Lower lobe of right lung (tissue), 2 donors: ENCODE measurements around the gene C1orf56. TPM values are rescaled to one million over a fixed set of nuclear protein-coding genes. Genes with fewer than 3 reads are reported as not detected.
A peak's percentile ranks its signal among the peaks of the same experiment; 100 is the strongest.

ENCODE experiments used
- ATAC-seq, 2 donors: fragments of 200-7000 bp; cut with Tn5 transposase; one replicate each; pipeline ENCODE4 v1.9.1; 2020 to 2022; ENCODE audit warnings: mild to moderate bottlenecking in 2 of 2, moderate library complexity in 2 of 2
- DNase-seq: peaks from one replicate; pipeline ENCODE4 v3.0.0-alpha.2; 2020
- H3K27ac ChIP-seq: fragments of 200-600 bp; one replicate; pipeline ENCODE4 v1.8.0; 2022
- H3K27me3 ChIP-seq: fragments of 200-600 bp; one replicate; pipeline ENCODE4 v1.8.0; 2022; ENCODE audit warnings: low read depth
- H3K36me3 ChIP-seq: fragments of 200-600 bp; one replicate; pipeline ENCODE4 v1.8.0; 2022; ENCODE audit warnings: mild to moderate bottlenecking
- H3K4me1 ChIP-seq: fragments of 200-600 bp; one replicate; pipeline ENCODE4 v1.8.0; 2022
- H3K4me3 ChIP-seq: fragments of 200-600 bp; one replicate; pipeline ENCODE4 v1.8.0; 2022; ENCODE audit warnings: mild to moderate bottlenecking
- H3K9me3 ChIP-seq: fragments of 200-600 bp; one replicate; pipeline ENCODE4 v1.8.0; 2022
- CTCF ChIP-seq: fragments of 200-600 bp; IDR thresholded peaks from one replicate; pipeline ENCODE4 v1.8.0; 2022; ENCODE audit warnings: antibody characterized with exemption, mild to moderate bottlenecking
- intact Hi-C: fragments of 100-400 bp; cut with DNase I; formaldehyde crosslinking; loops from one replicate; pipeline ENCODE4 v1.11.0; 2022
- long read RNA-seq: library from polyadenylated mRNA; unstranded; transcript quantifications from one replicate; pipeline ENCODE4 v2.0.0, GENCODE V29; 2021
- total RNA-seq: library from RNA; stranded (reverse); fragmentation: NEBNext Ultra II Directional; extraction: Animal tissue kit (Norgen Biotek cat#: 25700); gene quantifications from one replicate; pipeline ENCODE4 v1.2.1, GENCODE V29; 2021
- donor health status: DM: no; HTN: yes; CAD: no; lungs with severe emphysema.

C1orf56 gene
- total RNA-seq: 4.8 TPM
- long read RNA-seq, transcript C1orf56-201 (2 exons, 2,096 nt): major isoform, 8 of 15 reads
- long read RNA-seq, partial matches to known transcripts: 5 of 15 reads
- long read RNA-seq, other reads (novel, unspliced or antisense): 2 of 15 reads

DNA sequence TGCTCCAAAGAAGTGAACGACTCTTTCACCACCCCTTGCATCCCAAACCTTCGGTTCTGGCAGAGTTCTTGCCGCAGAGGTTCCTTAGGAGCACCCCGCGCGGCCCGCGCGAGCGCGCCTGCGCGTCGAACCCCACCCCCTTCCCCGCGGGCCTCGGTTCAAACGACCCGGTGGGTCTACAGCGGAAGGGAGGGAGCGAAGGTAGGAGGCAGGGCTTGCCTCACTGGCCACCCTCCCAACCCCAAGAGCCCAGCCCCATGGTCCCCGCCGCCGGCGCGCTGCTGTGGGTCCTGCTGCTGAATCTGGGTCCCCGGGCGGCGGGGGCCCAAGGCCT is at the start of gene C1orf56:
Gene C1orf56, plus strand, starts transcription at position 161 of the 334 bp plus-strand sequence. Its CDS starts 97 bp downstream, at position 258.
- peak; percentile 90 for ATAC-seq
- no peak for TF ChIP-seq CTCF
- DNase-seq: peak; percentile 71
- Histone ChIP-seq H3K27ac (peak within 1 kb of the TSS; percentile 76), H3K36me3 (peaks cover 17% of the 10 kb centered on the region), H3K9me3 (no peaks in the 10 kb centered on the region), H3K4me3 (peak within 1 kb of the TSS; percentile 83), H3K4me1 (peaks cover 21% of the 10 kb centered on the region), H3K27me3 (no peaks in the 10 kb centered on the region)
- intact Hi-C loops: no loop called here

DNA sequence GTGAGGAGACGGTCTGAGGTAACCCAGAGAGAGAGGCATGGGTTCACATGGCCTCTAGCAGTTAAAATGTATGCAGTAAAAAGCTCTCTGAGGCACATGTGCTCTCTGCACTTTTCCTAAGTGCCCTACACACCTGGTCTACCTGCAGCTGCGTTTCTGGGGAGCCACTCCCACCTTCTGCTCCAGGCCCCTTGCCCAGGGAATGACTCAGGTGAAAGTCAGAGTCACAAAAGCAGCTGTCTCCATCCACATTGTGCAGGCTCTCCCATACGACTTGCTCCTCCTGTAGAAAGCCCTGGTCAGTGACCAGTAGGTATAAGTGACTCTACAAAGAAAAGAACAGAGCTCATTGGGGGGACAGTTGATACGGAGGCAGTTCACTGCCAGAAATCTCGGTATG is 49.6 kb upstream of the C1orf56 start:
- no peak overlapping the region for H3K4me3 ChIP-seq
- no peak for DNase-seq
- H3K27me3 ChIP-seq: no peaks in the 10 kb centered on the region
- peaks cover 32% of the 10 kb centered on the region for H3K4me1 ChIP-seq
- no peak overlapping the region for H3K27ac ChIP-seq
- TF ChIP-seq CTCF: no peak
- intact Hi-C loops: no loop called here
- peaks cover 61% of the 10 kb centered on the region for H3K36me3 ChIP-seq
- no peak for ATAC-seq
- H3K9me3 ChIP-seq: no peaks in the 10 kb centered on the region

GRCh38 chr1:150999051-150999674 is 48.4 kb upstream of the C1orf56 start:
- Histone ChIP-seq H3K4me1 (peaks cover 44% of the 10 kb centered on the region), H3K36me3 (peaks cover 61% of the 10 kb centered on the region), H3K27ac (no peak overlapping the region), H3K27me3 (no peaks in the 10 kb centered on the region), H3K4me3 (no peak overlapping the region), H3K9me3 (no peaks in the 10 kb centered on the region)
- intact Hi-C loops: no loop called here
- DNase-seq (no peak), ATAC-seq (no peak)
- TF ChIP-seq CTCF: no peak

- no peak for TF ChIP-seq CTCF
- Histone ChIP-seq H3K27me3 (no peaks in the 10 kb centered on the region), H3K4me3 (no peak overlapping the region), H3K36me3 (peaks cover 61% of the 10 kb centered on the region), H3K4me1 (peaks cover 51% of the 10 kb centered on the region), H3K9me3 (no peaks in the 10 kb centered on the region), H3K27ac (no peak overlapping the region)
- DNase-seq (no peak), ATAC-seq (no peak)
- intact Hi-C loops: no loop called here
These were observed 47.6 kb upstream of the C1orf56 start for GRCh38 chr1:150999926-151000325.

- no peak for TF ChIP-seq CTCF
- intact Hi-C loops: no loop called here
- H3K9me3 ChIP-seq: no peaks in the 10 kb centered on the region
- no peak overlapping the region for H3K4me3 ChIP-seq
- H3K27ac ChIP-seq: no peak overlapping the region
- no peaks in the 10 kb centered on the region for H3K27me3 ChIP-seq
- DNase-seq (no peak), ATAC-seq (no peak)
- H3K4me1 ChIP-seq: peaks cover 54% of the 10 kb centered on the region
- H3K36me3 ChIP-seq: peaks cover 61% of the 10 kb centered on the region
These were observed 47.1 kb upstream of the C1orf56 start for GRCh38 chr1:151000408-151000807.
